NCI-H2227 (cell line): ENCODE measurements around the gene PLXNA1.
A peak's percentile ranks its signal among the peaks of the same experiment; 100 is the strongest.

Experiments used
- DNase-seq: peaks from one replicate; lab custom pipeline; 2025; ENCODE audit not compliant: unreplicated experiment; lab: John Stamatoyannopoulos, UW

Gene PLXNA1

GRCh38 chr3:126967386-126967785 is 15.5 kb upstream of the PLXNA1 start:
- DNase-seq: no peak

- DNase-seq: no peak
Measured at GRCh38 chr3:126968391-126969390, 14.2 kb upstream of the PLXNA1 start.

- no peak for DNase-seq
Measured at GRCh38 chr3:126969586-126969985, 13.3 kb upstream of the PLXNA1 start.

GRCh38 chr3:126970101-126970500 is 12.8 kb upstream of the PLXNA1 start:
- no peak for DNase-seq

GRCh38 chr3:126970921-126971320 is 12.0 kb upstream of the PLXNA1 start:
- DNase-seq: no peak

GRCh38 chr3:126971891-126972351 is 11.0 kb upstream of the PLXNA1 start:
- DNase-seq: no peak

GRCh38 chr3:126972866-126973265 is 10.0 kb upstream of the PLXNA1 start:
- DNase-seq: no peak

GRCh38 chr3:126973814-126974213 is 9.1 kb upstream of the PLXNA1 start:
- DNase-seq: no peak

GRCh38 chr3:126974756-126975155 is 8.2 kb upstream of the PLXNA1 start:
- no peak for DNase-seq

GRCh38 chr3:126976906-126977305 is 6.0 kb upstream of the PLXNA1 start:
- DNase-seq: no peak

GRCh38 chr3:126977821-126978220 is 5.1 kb upstream of the PLXNA1 start:
- DNase-seq: no peak

GRCh38 chr3:126978291-126978690 is 4.6 kb upstream of the PLXNA1 start:
- no peak for DNase-seq

- no peak for DNase-seq
Measured at GRCh38 chr3:126979046-126979628, 3.8 kb upstream of the PLXNA1 start.

GRCh38 chr3:126980266-126980811 is 2.6 kb upstream of the PLXNA1 start:
- DNase-seq: no peak

GRCh38 chr3:126982126-126982470 is 817 bp upstream of the PLXNA1 start:
- no peak for DNase-seq

GRCh38 chr3:126983276-126983652 is 349 bp downstream of the PLXNA1 start:
- peak; percentile 15 for DNase-seq

GRCh38 chr3:126983653-126984390 is 907 bp downstream of the PLXNA1 start:
- peak; percentile 21 for DNase-seq

GRCh38 chr3:126984391-126985131 is 1.6 kb downstream of the PLXNA1 start:
- no peak for DNase-seq

- DNase-seq: peak; percentile 13
Measured at GRCh38 chr3:126985132-126985985, 2.4 kb downstream of the PLXNA1 start.

- peak; percentile 68 for DNase-seq
Measured at GRCh38 chr3:126986001-126986400, 3.1 kb downstream of the PLXNA1 start.
